Measurements from ENCODE around the gene FAIM2.

FAIM2 gene

DNA sequence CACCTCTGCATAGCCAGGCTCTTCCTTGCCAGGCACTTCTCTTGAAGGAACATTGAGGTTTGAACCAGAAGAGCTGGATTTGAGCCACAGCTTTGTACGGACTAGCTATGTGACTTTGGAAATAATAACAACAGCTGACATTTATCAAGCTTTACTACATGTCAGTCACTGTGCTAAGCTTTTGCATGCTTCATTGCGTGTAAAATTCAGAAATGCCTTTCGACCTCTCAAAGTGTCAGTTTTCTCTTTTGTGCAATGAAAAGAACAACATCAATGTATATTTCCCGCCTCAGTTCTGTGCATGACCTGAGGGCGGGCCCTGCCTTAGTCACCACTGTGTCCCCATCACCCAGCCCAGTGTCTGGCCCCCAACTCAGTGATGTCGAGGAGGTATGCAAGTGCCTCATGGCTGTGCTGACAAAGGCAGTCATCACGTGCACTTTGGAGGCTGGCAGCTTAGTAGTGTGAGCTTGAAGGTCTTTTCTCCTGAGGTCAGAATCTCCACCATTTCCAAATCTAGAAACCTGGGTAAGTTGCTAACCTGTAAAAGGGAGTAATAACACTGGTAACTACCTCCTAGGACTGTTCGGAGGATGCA, 28.9 kb upstream of the FAIM2 start (continued):
- TF ChIP-seq ZNF510 (tag by site-specific recombination; IDR thresholded peaks at IDR 0.05; ENCODE audit: insufficient replicate concordance): no peak
- TF ChIP-seq ZNF19 (tag by site-specific recombination; IDR thresholded peaks at IDR 0.05; ENCODE audit: low read depth): no peak
- TF ChIP-seq PRDM1 (tag by site-specific recombination; IDR thresholded peaks at IDR 0.05): no peak
- TF ChIP-seq FEZF1 (tag by site-specific recombination; IDR thresholded peaks at IDR 0.05): no peak
- no peak for TF ChIP-seq ZNF473 (tag by site-specific recombination; IDR thresholded peaks at IDR 0.05)
- TF ChIP-seq EGR2 (tag by site-specific recombination; IDR thresholded peaks at IDR 0.05; ENCODE audit: low read depth): no peak
- no peak for TF ChIP-seq ZEB2 (tag by site-specific recombination; IDR thresholded peaks at IDR 0.05)
- no peak for TF ChIP-seq ZNF777 (tag by site-specific recombination; IDR thresholded peaks at IDR 0.05; ENCODE audit: borderline replicate concordance)
- TF ChIP-seq BCL11A (tag by site-specific recombination; IDR thresholded peaks at IDR 0.05; ENCODE audit: low read depth): no peak
- no peak for TF ChIP-seq ZNF791 (tag by site-specific recombination; IDR thresholded peaks at IDR 0.05)
- no peak for TF ChIP-seq BCL11B (tag by site-specific recombination; IDR thresholded peaks at IDR 0.05; ENCODE audit: low read depth)
- TF ChIP-seq, protein P1, sequence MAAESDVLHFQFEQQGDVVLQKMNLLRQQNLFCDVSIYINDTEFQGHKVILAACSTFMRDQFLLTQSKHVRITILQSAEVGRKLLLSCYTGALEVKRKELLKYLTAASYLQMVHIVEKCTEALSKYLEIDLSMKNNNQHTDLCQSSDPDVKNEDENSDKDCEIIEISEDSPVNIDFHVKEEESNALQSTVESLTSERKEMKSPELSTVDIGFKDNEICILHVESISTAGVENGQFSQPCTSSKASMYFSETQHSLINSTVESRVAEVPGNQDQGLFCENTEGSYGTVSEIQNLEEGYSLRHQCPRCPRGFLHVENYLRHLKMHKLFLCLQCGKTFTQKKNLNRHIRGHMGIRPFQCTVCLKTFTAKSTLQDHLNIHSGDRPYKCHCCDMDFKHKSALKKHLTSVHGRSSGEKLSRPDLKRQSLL (tag by site-specific recombination; IDR thresholded peaks at IDR 0.05): no peak
- no peak for TF ChIP-seq TCF7L2 (IDR thresholded peaks at IDR 0.05; ENCODE audit: borderline replicate concordance, low read depth, low read length)
- no peak for TF ChIP-seq ZNF324 (tag by site-specific recombination; IDR thresholded peaks at IDR 0.05)
- TF ChIP-seq KLF1 (tag by site-specific recombination; IDR thresholded peaks at IDR 0.05): no peak
- TF ChIP-seq, protein P2, sequence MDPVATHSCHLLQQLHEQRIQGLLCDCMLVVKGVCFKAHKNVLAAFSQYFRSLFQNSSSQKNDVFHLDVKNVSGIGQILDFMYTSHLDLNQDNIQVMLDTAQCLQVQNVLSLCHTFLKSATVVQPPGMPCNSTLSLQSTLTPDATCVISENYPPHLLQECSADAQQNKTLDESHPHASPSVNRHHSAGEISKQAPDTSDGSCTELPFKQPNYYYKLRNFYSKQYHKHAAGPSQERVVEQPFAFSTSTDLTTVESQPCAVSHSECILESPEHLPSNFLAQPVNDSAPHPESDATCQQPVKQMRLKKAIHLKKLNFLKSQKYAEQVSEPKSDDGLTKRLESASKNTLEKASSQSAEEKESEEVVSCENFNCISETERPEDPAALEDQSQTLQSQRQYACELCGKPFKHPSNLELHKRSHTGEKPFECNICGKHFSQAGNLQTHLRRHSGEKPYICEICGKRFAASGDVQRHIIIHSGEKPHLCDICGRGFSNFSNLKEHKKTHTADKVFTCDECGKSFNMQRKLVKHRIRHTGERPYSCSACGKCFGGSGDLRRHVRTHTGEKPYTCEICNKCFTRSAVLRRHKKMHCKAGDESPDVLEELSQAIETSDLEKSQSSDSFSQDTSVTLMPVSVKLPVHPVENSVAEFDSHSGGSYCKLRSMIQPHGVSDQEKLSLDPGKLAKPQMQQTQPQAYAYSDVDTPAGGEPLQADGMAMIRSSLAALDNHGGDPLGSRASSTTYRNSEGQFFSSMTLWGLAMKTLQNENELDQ (tag by site-specific recombination; IDR thresholded peaks at IDR 0.05; ENCODE audit: low read depth): no peak

DNA sequence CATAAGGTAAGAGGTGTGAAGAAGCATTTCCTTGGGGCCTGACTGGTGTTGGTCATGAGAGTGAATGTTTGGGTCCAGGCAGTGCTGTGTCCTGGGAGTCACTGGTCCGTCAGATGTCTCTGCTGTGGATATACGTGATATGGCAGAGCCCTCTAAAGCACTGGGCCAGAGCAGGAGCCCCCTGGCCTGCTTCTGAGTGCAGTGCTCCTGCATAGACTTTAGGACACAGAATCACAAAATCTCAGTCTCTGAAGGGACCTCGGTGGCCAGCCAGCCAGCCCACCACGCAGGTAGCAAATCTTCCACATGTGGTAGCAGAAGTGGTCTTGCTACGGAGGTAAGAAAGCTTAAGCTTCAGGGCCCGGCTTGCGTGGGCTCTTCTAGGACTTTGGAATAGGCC, 28.3 kb upstream of the FAIM2 start:
- H3K4me3 ChIP-seq (ENCODE audit: low read depth, low read length): no peak overlapping the region
- no peaks in the 10 kb centered on the region for H3K36me3 ChIP-seq (ENCODE audit: control insufficient read depth in 2 of 2, insufficient read depth in 1 of 2, low read length in 2 of 2)
- no peaks in the 10 kb centered on the region for H3K9me3 ChIP-seq (ENCODE audit: control insufficient read depth, insufficient read depth, low read depth, low read length)
- H3K27ac ChIP-seq (ENCODE audit: extremely low read depth, low read depth, low read length): no peak overlapping the region
- CTCF ChIA-PET: interaction anchor here (0.7 to 3.7 kb wide), 5 partner anchors 8 to 138 kb away, joined by 3 to 11 read pairs (median 3); no protein-coding TSS in a partner anchor
- TF ChIP-seq ZNF544 (tag by site-specific recombination; IDR thresholded peaks at IDR 0.05) (no peak), SP3 (tag by site-specific recombination; IDR thresholded peaks at IDR 0.05) (no peak), ZNF776 (tag by site-specific recombination; IDR thresholded peaks at IDR 0.05; ENCODE audit: borderline replicate concordance) (no peak), ZFHX2 (tag by site-specific recombination; conservative IDR thresholded peaks at IDR 0.05) (no peak), ZNF600 (tag by site-specific recombination; IDR thresholded peaks at IDR 0.05) (no peak)
- TF ChIP-seq, protein P3, sequence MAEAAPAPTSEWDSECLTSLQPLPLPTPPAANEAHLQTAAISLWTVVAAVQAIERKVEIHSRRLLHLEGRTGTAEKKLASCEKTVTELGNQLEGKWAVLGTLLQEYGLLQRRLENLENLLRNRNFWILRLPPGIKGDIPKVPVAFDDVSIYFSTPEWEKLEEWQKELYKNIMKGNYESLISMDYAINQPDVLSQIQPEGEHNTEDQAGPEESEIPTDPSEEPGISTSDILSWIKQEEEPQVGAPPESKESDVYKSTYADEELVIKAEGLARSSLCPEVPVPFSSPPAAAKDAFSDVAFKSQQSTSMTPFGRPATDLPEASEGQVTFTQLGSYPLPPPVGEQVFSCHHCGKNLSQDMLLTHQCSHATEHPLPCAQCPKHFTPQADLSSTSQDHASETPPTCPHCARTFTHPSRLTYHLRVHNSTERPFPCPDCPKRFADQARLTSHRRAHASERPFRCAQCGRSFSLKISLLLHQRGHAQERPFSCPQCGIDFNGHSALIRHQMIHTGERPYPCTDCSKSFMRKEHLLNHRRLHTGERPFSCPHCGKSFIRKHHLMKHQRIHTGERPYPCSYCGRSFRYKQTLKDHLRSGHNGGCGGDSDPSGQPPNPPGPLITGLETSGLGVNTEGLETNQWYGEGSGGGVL (tag by site-specific recombination; IDR thresholded peaks at IDR 0.05): no peak
- TF ChIP-seq, protein P4, sequence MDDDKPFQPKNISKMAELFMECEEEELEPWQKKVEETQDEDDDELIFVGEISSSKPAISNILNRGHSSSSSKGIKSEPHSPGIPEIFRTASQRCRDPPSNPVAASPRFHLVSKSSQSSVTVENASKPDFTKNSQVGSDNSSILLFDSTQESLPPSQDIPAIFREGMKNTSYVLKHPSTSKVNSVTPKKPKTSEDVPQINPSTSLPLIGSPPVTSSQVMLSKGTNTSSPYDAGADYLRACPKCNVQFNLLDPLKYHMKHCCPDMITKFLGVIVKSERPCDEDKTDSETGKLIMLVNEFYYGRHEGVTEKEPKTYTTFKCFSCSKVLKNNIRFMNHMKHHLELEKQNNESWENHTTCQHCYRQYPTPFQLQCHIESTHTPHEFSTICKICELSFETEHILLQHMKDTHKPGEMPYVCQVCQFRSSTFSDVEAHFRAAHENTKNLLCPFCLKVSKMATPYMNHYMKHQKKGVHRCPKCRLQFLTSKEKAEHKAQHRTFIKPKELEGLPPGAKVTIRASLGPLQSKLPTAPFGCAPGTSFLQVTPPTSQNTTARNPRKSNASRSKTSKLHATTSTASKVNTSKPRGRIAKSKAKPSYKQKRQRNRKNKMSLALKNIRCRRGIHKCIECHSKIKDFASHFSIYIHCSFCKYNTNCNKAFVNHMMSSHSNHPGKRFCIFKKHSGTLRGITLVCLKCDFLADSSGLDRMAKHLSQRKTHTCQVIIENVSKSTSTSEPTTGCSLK (tag by site-specific recombination; IDR thresholded peaks at IDR 0.05): no peak
- H3K4me1 ChIP-seq (ENCODE audit: control insufficient read depth, insufficient read depth, low read length): no peaks in the 10 kb centered on the region
- POLR2A ChIA-PET: no interaction called here

Data from HEK293 (cell line).